RKO (cell line): Measurements from ENCODE around the gene NPLOC4.
A peak's percentile ranks its signal among the peaks of the same experiment; 100 is the strongest.
"Not testable (repeated sequence)": the region's sequence is repeated elsewhere in the genome, so short reads cannot be mapped to it uniquely, and the experiment has no call there.

Experiments
- DNase-seq: peaks from one replicate; pipeline ENCODE4 v3.0.0-alpha.2; 2016; ENCODE audit warnings: low spot score

The NPLOC4 gene

GRCh38 chr17:81631482-81631881 is 5.4 kb downstream of the NPLOC4 start:
- DNase-seq: no peak

- no peak for DNase-seq
Observed at GRCh38 chr17:81630274-81630673, 6.6 kb downstream of the NPLOC4 start.

DNA sequence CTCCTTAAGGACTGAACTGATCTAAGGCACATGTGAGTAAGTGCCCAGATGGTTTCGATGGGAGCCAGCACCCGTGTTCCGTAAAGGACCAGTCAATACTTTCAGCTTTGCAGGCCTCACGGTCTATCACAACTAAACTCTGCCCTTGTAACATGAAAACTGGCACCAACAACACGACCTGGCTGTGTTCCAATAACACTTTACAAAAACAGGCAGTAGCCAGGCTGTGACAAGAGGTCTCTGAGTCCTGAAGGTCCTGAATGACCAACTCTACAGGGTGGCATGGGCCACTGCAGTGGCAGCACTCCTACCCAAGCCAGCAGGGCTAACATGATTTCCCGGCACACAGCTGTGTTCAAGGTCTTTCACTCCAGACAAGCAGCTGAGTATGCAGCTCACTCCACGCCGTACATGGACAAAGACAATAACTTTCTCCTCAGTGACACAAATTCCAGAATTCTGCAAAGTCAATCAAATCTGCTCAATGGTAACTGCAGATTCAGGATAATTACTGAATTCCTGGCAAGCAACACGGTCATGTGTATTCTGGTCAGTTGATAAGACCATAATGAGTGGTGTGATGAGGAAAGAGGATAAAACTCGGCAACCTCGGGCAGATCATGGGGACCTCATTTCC is 15.3 kb downstream of the NPLOC4 start:
- no peak for DNase-seq

GRCh38 chr17:81618307-81618706 is 18.6 kb downstream of the NPLOC4 start:
- DNase-seq: not testable (repeated sequence)

DNA sequence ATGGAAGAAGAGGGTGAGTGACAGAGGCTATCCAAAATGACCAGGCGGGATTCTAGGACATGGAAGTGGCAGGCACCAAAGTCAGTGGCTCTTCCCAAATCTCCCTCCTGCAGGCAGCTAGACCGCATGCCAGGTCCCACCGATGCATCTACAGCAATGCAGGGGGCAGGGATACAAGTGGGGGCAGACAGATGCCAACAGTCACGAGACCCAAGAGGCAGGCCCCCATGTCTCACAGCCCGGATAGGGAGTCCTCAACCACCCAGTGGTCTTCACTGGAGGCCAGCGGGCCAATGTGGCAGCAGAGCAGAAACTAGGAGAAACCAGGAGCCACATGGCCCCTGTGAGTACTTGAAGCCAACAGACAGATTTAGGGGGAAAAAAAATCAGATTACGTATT is 20.0 kb downstream of the NPLOC4 start:
- DNase-seq: no peak

DNA sequence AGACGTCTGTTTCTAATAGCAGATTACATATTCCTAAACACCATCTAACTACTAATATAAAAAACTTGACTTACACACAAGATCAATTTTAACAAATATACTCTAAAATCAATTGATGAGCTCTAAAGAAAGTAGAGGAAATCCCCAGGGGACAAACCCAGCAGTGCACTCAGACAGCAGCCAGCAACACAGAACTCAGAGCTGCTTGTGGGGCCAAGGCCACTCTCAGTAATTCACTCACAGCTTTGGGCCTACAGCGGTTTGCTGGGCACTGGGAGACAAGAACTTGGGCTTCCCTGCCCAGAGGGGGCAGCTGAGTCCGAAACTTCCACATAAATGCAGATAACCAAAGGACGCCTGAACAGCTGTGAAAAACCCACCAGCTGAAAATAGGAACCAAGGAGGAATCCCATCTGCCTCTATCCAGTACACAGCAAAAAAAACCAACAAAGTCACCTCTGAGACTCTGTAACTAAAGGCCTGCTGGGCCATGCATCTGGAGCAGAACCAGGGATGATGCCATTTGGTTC is 21.4 kb downstream of the NPLOC4 start:
- no peak for DNase-seq

GRCh38 chr17:81612172-81612970 is 24.5 kb downstream of the NPLOC4 start:
- no peak for DNase-seq

DNA sequence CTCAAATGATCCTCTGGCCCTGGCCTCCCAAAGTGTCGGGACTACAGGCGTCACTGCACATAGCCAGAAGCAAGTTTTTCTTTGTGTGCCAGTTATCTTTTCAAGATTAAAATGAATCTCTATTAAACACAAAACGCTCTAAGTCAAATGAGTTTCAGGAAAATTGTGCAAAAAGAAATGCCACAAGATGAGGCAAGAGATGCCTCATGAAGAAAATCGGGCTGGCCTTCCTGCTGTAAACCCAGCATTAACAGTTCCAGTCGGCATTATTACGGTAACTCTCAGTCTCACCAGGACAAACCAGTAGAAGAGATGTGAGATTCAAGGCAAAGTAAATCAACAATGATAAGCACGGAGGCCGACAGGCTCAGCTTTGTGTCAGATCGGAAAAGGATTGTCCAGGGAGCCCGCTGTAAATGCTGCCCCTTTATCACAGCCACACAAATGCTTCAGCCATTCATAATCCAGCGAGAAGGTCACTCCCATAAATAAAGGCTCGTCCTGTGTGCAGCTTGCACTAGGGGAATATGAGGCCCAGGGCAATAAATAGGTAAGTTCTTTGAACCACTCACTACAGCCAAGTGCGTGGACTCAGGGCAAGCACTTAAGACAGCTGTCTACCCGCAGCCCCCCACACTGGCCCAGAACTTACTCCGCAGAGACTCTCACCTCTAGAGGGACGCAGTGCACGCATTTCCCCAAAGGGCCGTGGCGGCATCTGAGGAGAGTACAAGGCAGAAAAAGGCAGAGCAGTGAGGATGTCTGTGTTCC is 27.2 kb downstream of the NPLOC4 start:
- DNase-seq: no peak

- no peak for DNase-seq
Observed at GRCh38 chr17:81608605-81609004, 28.3 kb downstream of the NPLOC4 start.

DNA sequence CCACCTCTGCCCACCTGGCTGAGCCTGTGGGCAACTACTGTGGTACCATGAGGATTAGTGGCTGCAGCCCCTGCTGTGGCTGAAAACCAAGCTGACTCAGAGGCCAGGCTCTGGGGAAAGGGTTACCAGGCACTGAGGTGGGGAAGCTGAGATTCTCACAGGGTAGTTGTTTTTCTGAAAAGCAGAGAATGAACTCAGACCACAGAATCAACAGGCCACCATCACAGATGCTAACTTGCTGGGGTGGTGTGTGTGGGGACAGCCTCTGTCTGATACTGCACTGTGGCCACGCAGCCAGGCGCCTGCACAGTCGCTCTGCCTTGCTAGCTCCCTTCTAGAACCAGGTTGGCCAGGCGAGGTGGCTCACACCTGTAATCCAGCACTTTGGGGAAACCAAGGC is 28.8 kb downstream of the NPLOC4 start:
- DNase-seq: no peak

DNA sequence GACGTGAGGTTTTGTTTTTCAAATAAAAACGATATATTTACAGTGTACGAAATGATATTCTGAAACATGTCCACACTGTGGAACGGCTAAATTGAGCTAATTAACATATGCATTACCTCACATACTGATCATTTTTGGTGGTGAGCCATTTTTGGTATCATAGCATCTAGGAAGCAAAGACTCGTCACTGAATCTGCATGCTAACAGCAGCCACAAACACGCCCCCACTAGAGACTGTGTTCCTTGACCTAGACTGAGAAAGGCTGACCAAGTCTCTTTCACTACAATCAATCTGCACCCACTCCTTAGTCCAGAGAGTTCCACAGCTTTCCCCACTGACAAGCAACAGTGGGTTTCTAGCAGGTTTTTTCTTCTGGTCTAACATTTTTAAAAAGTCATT is 29.5 kb downstream of the NPLOC4 start:
- DNase-seq: no peak

GRCh38 chr17:81603846-81604610 is 32.9 kb downstream of the NPLOC4 start:
- no peak for DNase-seq

DNA sequence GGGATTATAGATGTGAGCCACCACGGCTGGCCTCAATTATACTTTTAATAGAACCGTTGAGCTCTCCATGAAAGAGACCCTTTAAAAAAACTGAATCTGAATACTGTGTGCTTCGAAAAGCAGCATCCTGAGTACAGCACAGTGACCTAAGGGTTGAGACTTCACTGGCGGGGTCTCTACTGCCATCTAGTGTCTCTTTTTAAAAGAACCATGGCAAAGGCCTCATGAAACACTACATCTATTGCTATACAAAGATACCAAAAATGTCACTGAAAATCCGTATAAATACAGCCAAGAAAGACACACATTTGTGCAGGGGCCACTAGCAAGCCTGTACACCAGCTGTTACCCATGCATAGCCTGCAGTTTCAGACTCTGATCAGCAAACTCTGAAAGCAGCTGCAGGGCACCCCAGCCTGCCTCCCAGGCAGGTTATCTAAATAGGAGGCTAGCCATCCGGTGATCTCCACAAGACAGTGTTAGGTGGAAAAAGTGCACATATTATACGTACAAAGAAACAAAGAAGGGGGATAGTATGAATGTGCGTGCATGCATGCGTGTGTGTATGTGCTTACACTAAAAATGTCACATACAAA is 35.3 kb downstream of the NPLOC4 start:
- DNase-seq: peak; percentile 75

DNA sequence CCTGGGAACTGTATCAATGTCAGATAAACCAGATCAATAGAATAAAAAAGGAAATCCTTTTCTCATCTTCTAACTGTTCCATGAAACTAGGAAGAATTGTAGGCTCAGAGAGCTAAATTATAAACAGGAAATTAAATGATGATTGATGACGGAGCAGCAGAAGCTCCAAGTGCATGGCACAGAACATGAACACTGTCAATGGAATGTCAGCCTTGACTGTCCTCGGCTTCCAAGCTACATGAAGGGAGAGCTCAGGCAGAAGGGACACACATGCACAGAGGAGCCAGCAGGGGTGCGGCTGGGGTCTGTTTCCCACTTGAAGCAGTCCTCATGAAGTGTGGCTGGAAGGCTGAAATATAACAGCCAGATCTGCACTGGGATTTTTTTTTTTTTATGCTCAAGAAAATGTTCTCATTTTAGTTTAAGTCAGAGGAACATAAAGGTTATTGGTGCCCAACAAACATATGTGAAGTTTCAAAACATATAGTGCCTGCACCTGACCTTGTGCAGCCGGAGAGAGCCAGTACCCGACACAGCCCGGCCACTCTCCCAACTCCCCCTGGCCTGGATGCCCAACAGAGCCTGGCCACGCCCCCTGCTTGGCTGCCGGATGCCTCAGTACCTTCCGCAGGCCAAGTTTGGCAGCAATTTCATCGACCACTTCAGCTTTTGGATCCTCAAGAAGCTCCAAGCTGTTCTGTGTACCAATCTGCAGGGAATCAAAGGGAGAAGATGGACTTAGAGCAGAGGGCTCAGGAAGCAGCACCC is 37.0 kb downstream of the NPLOC4 start:
- no peak for DNase-seq

GRCh38 chr17:81593105-81593871 is 43.6 kb downstream of the NPLOC4 start:
- no peak for DNase-seq

- DNase-seq: no peak
Observed at GRCh38 chr17:81591971-81592370, 44.9 kb downstream of the NPLOC4 start.

DNA sequence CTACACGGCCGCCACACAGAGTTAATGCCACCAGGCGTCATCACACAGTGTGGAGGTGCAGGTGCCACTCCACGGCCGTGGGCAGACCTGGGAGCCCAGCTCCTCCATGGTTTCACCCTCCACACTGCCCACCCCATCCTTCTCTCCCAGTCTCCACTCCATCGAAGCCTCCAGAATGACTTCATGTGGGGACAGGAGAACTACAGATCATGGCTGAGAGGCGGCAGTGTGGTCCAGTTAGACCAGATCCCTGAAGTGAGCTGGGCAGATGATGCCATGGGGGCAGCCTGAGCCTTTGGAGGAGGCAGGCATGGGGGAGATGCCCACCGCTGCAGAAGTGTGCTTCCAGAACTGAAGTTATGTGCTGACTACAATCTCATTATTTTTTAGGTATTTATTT is 46.8 kb downstream of the NPLOC4 start:
- DNase-seq: no peak

DNA sequence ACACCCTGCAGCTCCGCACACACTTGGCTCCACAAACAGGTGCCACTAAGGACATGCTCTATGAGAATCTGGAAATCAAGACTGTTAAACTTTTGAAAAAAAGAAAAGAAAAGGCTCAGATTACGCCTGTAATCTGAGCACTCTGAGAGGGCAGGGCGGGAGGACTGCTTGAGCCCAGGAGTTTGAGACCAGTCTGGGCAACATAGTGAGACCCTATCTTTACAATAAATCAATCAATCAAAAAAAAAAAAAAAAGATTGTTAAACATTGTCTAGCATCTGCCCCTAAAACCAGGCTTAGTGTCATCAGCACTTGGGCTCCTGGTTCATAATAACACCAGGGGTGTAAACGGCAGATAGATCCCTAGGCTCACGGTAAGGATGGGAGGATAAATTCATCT is 47.3 kb downstream of the NPLOC4 start:
- no peak for DNase-seq

DNA sequence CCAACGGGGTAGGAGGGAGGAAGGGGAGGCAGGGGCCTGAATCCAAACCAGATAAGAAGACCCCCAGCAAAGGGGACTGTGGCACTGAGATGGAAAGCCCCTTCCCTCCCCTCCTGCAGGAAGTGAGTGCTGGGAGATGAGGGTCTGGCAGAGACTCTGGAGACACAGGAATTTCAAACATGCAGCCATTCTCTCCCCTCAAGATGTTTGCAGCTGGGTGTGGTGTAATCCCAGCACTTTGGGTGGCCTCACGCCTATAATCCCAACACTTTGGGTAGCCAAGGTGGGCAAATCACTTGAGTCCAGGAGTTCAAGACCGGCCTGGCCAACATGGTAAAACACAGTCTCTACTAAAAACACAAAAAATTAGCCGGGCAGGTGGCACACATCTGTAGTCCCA is 50.8 kb downstream of the NPLOC4 start:
- no peak for DNase-seq

DNA sequence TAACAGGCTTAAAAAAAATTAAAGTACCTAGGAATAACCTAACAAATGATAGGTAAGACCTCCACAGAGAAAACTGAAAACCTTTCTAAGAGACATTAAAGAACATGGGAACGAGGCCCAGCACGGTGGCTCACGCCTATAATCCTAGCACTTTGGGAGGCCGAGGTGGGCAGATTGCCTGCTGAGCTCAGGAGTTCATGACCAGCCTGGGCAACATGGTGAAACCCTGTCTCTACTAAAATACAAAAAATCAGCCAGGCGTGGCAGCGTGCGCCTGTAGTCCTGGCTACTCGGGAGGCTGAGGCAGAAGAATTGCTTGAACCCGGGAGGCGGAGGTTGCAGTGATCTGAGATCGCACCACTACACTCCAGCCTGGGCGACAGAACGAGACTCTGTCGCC is 52.1 kb downstream of the NPLOC4 start:
- DNase-seq: not testable (repeated sequence)
